ENCODE data around the gene IGBP1. TPM values are rescaled to one million over a fixed set of nuclear protein-coding genes. Genes with fewer than 3 reads are reported as not detected.

IGBP1 gene
- total and polyA plus RNA-seq, 12 donors = 15.8 to 57.8 (median 49.0) TPM

GRCh38 chrX:70088751-70089150 is 44.5 kb upstream of the IGBP1 start:
- Histone ChIP-seq H3K36me3 (no peaks in the 10 kb centered on the region), H3K27ac (no peak overlapping the region), H3K4me3 (no peak overlapping the region), H3K4me1 (peaks cover 0 to 19% (median 3%) of the 10 kb centered on the region in 9 donors), H3K9me3 (no peaks in the 10 kb centered on the region), H3K27me3 (peaks cover 0 to 11% (median 0%) of the 10 kb centered on the region in 7 donors)
- ATAC-seq (no peak), DNase-seq (no peak)
- TF ChIP-seq CTCF (IDR thresholded peaks at IDR 0.05) = no peak
- intact Hi-C loops (cut with DNase I) = no loop called here

- intact Hi-C loops (cut with DNase I) = loop anchor here in 7 of 10 donors (5.0 to 10.0 kb wide), 8 partner anchors 47 to 665 kb away; partner anchors contain the start of gene EDA (in 1 of the 7)
- no peaks in the 10 kb centered on the region for H3K36me3 ChIP-seq
- no peak overlapping the region for H3K4me3 ChIP-seq
- 21 to 50% methylated on average over 1 of the region's 1 CpG for WGBS, 2 donors
- peaks cover 0 to 19% (median 3%) of the 10 kb centered on the region in 9 donors for H3K4me1 ChIP-seq
- peak overlapping the region in 1 of 10 donors; percentile 37 for H3K27ac ChIP-seq
- H3K9me3 ChIP-seq = no peaks in the 10 kb centered on the region
- peaks cover 0 to 6% (median 0%) of the 10 kb centered on the region in 7 donors for H3K27me3 ChIP-seq
- TF ChIP-seq CTCF (IDR thresholded peaks at IDR 0.05) = no peak
- DNase-seq (no peak), ATAC-seq (no peak)
Observed at GRCh38 chrX:70089604-70090297, 43.5 kb upstream of the IGBP1 start.

- DNase-seq = no peak
- intact Hi-C loops (cut with DNase I) = loop anchor here in 7 of 10 donors (5.0 to 10.0 kb wide), 8 partner anchors 50 to 667 kb away; partner anchors contain the start of gene EDA (in 1 of the 7)
- no peak for TF ChIP-seq CTCF (IDR thresholded peaks at IDR 0.05)
- Histone ChIP-seq H3K4me3 (no peak overlapping the region), H3K27me3 (peaks cover 0 to 13% (median 0%) of the 10 kb centered on the region in 7 donors), H3K9me3 (no peaks in the 10 kb centered on the region), H3K36me3 (no peaks in the 10 kb centered on the region), H3K27ac (no peak overlapping the region), H3K4me1 (peaks cover 0 to 19% (median 3%) of the 10 kb centered on the region in 9 donors)
- WGBS, 2 donors = 80 to 84% methylated on average over 4 of the region's 4 CpGs
- ATAC-seq = no peak
Observed at GRCh38 chrX:70092247-70092646, 41.0 kb upstream of the IGBP1 start.

GRCh38 chrX:70096052-70096451 is 37.2 kb upstream of the IGBP1 start:
- H3K27ac ChIP-seq = no peak overlapping the region
- TF ChIP-seq CTCF (IDR thresholded peaks at IDR 0.05) = peak in 5 of 9 donors; percentile 10 to 42 (median 24)
- intact Hi-C loops (cut with DNase I) = loop anchor here (2.0 to 10.0 kb wide), 12 partner anchors 54 to 671 kb away; partner anchors contain the start of gene EDA (in 1 of the 10)
- peaks cover 0 to 23% (median 0%) of the 10 kb centered on the region in 7 donors for H3K27me3 ChIP-seq
- H3K36me3 ChIP-seq = no peaks in the 10 kb centered on the region
- peaks cover 0 to 5% (median 0%) of the 10 kb centered on the region in 9 donors for H3K4me1 ChIP-seq
- no peak for DNase-seq
- peak in 2 of 8 donors; percentile 46 to 65 for ATAC-seq
- no peaks in the 10 kb centered on the region for H3K9me3 ChIP-seq
- WGBS, 2 donors = 71 to 80% methylated on average over 2 of the region's 2 CpGs
- no peak overlapping the region for H3K4me3 ChIP-seq

Data from heart right ventricle (tissue), 16 donors.